Activated T-helper 17 cell treated with anti-CD3 and anti-CD28 coated beads, Interleukin-2, amount 50 U/mL, for 72 hours (primary cell): ENCODE measurements around the gene WRAP73. TPM values are rescaled to one million over a fixed set of nuclear protein-coding genes. Genes with fewer than 3 reads are reported as not detected.

Experiments used
- ATAC-seq: fragments of 150-1000 bp; cut with Tn5 transposase; replicated peaks from 2 replicates; pipeline ENCODE4 v1.10.0; 2021; ENCODE audit warnings: mild to moderate bottlenecking, moderate library complexity
- H3K27ac Mint-ChIP-seq: one replicate; pipeline ENCODE4 v1.8.0; 2022; ENCODE audit warnings: mixed read lengths
- H3K27me3 Mint-ChIP-seq: one replicate; pipeline ENCODE4 v1.8.0; 2022; ENCODE audit warnings: mixed read lengths
- H3K36me3 Mint-ChIP-seq: one replicate; pipeline ENCODE4 v1.8.0; 2022; ENCODE audit warnings: low read depth, mild to moderate bottlenecking, mixed read lengths
- H3K4me1 Mint-ChIP-seq: one replicate; pipeline ENCODE4 v1.8.0; 2022; ENCODE audit warnings: mixed read lengths
- H3K4me3 Mint-ChIP-seq: one replicate; pipeline ENCODE4 v1.8.0; 2022; ENCODE audit warnings: mild to moderate bottlenecking, mixed read lengths
- H3K9me3 Mint-ChIP-seq: one replicate; pipeline ENCODE4 v1.8.0; 2022; ENCODE audit warnings: mixed read lengths
- total RNA-seq, 2 donors: library from RNA; stranded (reverse); gene quantifications; one replicate each; pipeline ENCODE4 v1.2.3, GENCODE V29; 2022

The WRAP73 gene
- total RNA-seq, 2 donors from 2014 or later = 14.4 to 27.7 TPM

GRCh38 chr1:3638676-3639075 lies 11.2 kb downstream of the WRAP73 start:
- H3K4me3 Mint-ChIP-seq = no peak overlapping the region

GRCh38 chr1:3638027-3638426 lies 11.9 kb downstream of the WRAP73 start:
- H3K9me3 Mint-ChIP-seq = no peaks in the 10 kb centered on the region
- no peaks in the 10 kb centered on the region for H3K4me1 Mint-ChIP-seq
- H3K27ac Mint-ChIP-seq = no peak overlapping the region
- H3K27me3 Mint-ChIP-seq = no peaks in the 10 kb centered on the region
- peaks cover 78% of the 10 kb centered on the region for H3K36me3 Mint-ChIP-seq
- H3K4me3 Mint-ChIP-seq = no peak overlapping the region
- ATAC-seq = no peak

More at GRCh38 chr1:3638676-3639075, 11.2 kb downstream of the WRAP73 start:
- Mint-ChIP-seq H3K4me1 (no peaks in the 10 kb centered on the region), H3K36me3 (peaks cover 74% of the 10 kb centered on the region), H3K27ac (no peak overlapping the region), H3K9me3 (no peaks in the 10 kb centered on the region), H3K27me3 (no peaks in the 10 kb centered on the region)
- no peak for ATAC-seq

- ATAC-seq = no peak
- H3K27ac Mint-ChIP-seq = no peak overlapping the region
- no peak overlapping the region for H3K4me3 Mint-ChIP-seq
- no peaks in the 10 kb centered on the region for H3K27me3 Mint-ChIP-seq
- H3K9me3 Mint-ChIP-seq = no peaks in the 10 kb centered on the region
- peaks cover 69% of the 10 kb centered on the region for H3K36me3 Mint-ChIP-seq
- no peaks in the 10 kb centered on the region for H3K4me1 Mint-ChIP-seq
Measured at GRCh38 chr1:3636531-3636930, 13.4 kb downstream of the WRAP73 start.

GRCh38 chr1:3636080-3636479 lies 13.8 kb downstream of the WRAP73 start:
- Mint-ChIP-seq H3K9me3 (no peaks in the 10 kb centered on the region), H3K36me3 (peaks cover 64% of the 10 kb centered on the region), H3K4me1 (no peaks in the 10 kb centered on the region), H3K27me3 (no peaks in the 10 kb centered on the region), H3K4me3 (no peak overlapping the region), H3K27ac (no peak overlapping the region)
- ATAC-seq = no peak

- no peaks in the 10 kb centered on the region for H3K9me3 Mint-ChIP-seq
- no peaks in the 10 kb centered on the region for H3K27me3 Mint-ChIP-seq
- H3K36me3 Mint-ChIP-seq = peaks cover 69% of the 10 kb centered on the region
- no peak overlapping the region for H3K4me3 Mint-ChIP-seq
- no peak overlapping the region for H3K27ac Mint-ChIP-seq
- H3K4me1 Mint-ChIP-seq = no peaks in the 10 kb centered on the region
- ATAC-seq = no peak
Measured at GRCh38 chr1:3634059-3634800, 15.7 kb downstream of the WRAP73 start.

GRCh38 chr1:3633344-3634058 lies 16.4 kb downstream of the WRAP73 start:
- H3K9me3 Mint-ChIP-seq = no peaks in the 10 kb centered on the region
- ATAC-seq = no peak
- H3K27ac Mint-ChIP-seq = no peak overlapping the region
- H3K4me3 Mint-ChIP-seq = no peak overlapping the region
- H3K4me1 Mint-ChIP-seq = no peaks in the 10 kb centered on the region
- no peaks in the 10 kb centered on the region for H3K27me3 Mint-ChIP-seq
- peaks cover 70% of the 10 kb centered on the region for H3K36me3 Mint-ChIP-seq

- H3K4me1 Mint-ChIP-seq = no peaks in the 10 kb centered on the region
- no peak overlapping the region for H3K27ac Mint-ChIP-seq
- H3K9me3 Mint-ChIP-seq = no peaks in the 10 kb centered on the region
- H3K36me3 Mint-ChIP-seq = peaks cover 70% of the 10 kb centered on the region
- no peak for ATAC-seq
- H3K27me3 Mint-ChIP-seq = no peaks in the 10 kb centered on the region
- no peak overlapping the region for H3K4me3 Mint-ChIP-seq
Measured at GRCh38 chr1:3632716-3633343, 17.1 kb downstream of the WRAP73 start.

GRCh38 chr1:3632298-3632697 lies 17.6 kb downstream of the WRAP73 start:
- Mint-ChIP-seq H3K36me3 (peaks cover 70% of the 10 kb centered on the region), H3K27me3 (no peaks in the 10 kb centered on the region), H3K4me3 (no peak overlapping the region), H3K9me3 (no peaks in the 10 kb centered on the region), H3K27ac (no peak overlapping the region), H3K4me1 (no peaks in the 10 kb centered on the region)
- ATAC-seq = no peak

GRCh38 chr1:3631320-3632260 lies 18.3 kb downstream of the WRAP73 start:
- H3K4me1 Mint-ChIP-seq = no peaks in the 10 kb centered on the region
- no peak overlapping the region for H3K4me3 Mint-ChIP-seq
- no peak for ATAC-seq
- no peaks in the 10 kb centered on the region for H3K27me3 Mint-ChIP-seq
- peaks cover 67% of the 10 kb centered on the region for H3K36me3 Mint-ChIP-seq
- H3K27ac Mint-ChIP-seq = no peak overlapping the region
- no peaks in the 10 kb centered on the region for H3K9me3 Mint-ChIP-seq

GRCh38 chr1:3630914-3631313 lies 19.0 kb downstream of the WRAP73 start:
- H3K4me3 Mint-ChIP-seq = no peak overlapping the region
- H3K27ac Mint-ChIP-seq = no peak overlapping the region
- no peak for ATAC-seq
- no peaks in the 10 kb centered on the region for H3K9me3 Mint-ChIP-seq
- peaks cover 4% of the 10 kb centered on the region for H3K4me1 Mint-ChIP-seq
- H3K36me3 Mint-ChIP-seq = peaks cover 66% of the 10 kb centered on the region
- no peaks in the 10 kb centered on the region for H3K27me3 Mint-ChIP-seq

GRCh38 chr1:3630161-3630611 lies 19.7 kb downstream of the WRAP73 start:
- Mint-ChIP-seq H3K27me3 (no peaks in the 10 kb centered on the region), H3K9me3 (no peaks in the 10 kb centered on the region), H3K36me3 (peaks cover 59% of the 10 kb centered on the region), H3K27ac (peak overlapping the region; percentile 73), H3K4me1 (peaks cover 7% of the 10 kb centered on the region), H3K4me3 (no peak overlapping the region)
- no peak for ATAC-seq

- H3K9me3 Mint-ChIP-seq = no peaks in the 10 kb centered on the region
- peaks cover 7% of the 10 kb centered on the region for H3K4me1 Mint-ChIP-seq
- peak overlapping the region; percentile 73 for H3K27ac Mint-ChIP-seq
- H3K27me3 Mint-ChIP-seq = no peaks in the 10 kb centered on the region
- H3K4me3 Mint-ChIP-seq = no peak overlapping the region
- no peak for ATAC-seq
- H3K36me3 Mint-ChIP-seq = peaks cover 54% of the 10 kb centered on the region
Measured at GRCh38 chr1:3629561-3630160, 20.2 kb downstream of the WRAP73 start.

- no peaks in the 10 kb centered on the region for H3K27me3 Mint-ChIP-seq
- H3K36me3 Mint-ChIP-seq = peaks cover 48% of the 10 kb centered on the region
- H3K4me3 Mint-ChIP-seq = no peak overlapping the region
Measured at GRCh38 chr1:3628445-3628844, 21.5 kb downstream of the WRAP73 start.

More at GRCh38 chr1:3628445-3628844, 21.5 kb downstream of the WRAP73 start:
- Mint-ChIP-seq H3K4me1 (peaks cover 17% of the 10 kb centered on the region), H3K27ac (no peak overlapping the region), H3K9me3 (no peaks in the 10 kb centered on the region)
- no peak for ATAC-seq
